Neural crest cell (in vitro differentiated cells): ENCODE measurements around the gene ALDH1A3. TPM values are rescaled to one million over a fixed set of nuclear protein-coding genes. Genes with fewer than 3 reads are reported as not detected.
A peak's percentile ranks its signal among the peaks of the same experiment; 100 is the strongest.

Experiments
- DNase-seq: peaks from one replicate; pipeline ENCODE4 v3.0.0; 2021; ENCODE audit warnings: low read depth, mixed read lengths, low spot score
- H3K27ac Mint-ChIP-seq: one replicate; pipeline ENCODE4 v1.8.0; 2021; ENCODE audit warnings: mild to moderate bottlenecking, mixed read lengths; ENCODE audit not compliant: unreplicated experiment
- H3K27me3 Mint-ChIP-seq: 2 replicates; pipeline ENCODE4 v1.8.0; 2021; ENCODE audit warnings: low read depth, mild to moderate bottlenecking, mixed read lengths
- H3K36me3 Mint-ChIP-seq: 2 replicates; pipeline ENCODE4 v1.8.0; 2021; ENCODE audit warnings: low read depth, mild to moderate bottlenecking, mixed read lengths
- H3K4me1 Mint-ChIP-seq: 2 replicates; pipeline ENCODE4 v1.8.0; 2021; ENCODE audit warnings: mixed read lengths
- H3K4me3 Mint-ChIP-seq: one replicate; pipeline ENCODE4 v1.8.0; 2021; ENCODE audit warnings: mild to moderate bottlenecking, mixed read lengths
- H3K9me3 Mint-ChIP-seq: 2 replicates; pipeline ENCODE4 v1.8.0; 2021; ENCODE audit warnings: mixed read lengths
- total RNA-seq: library from RNA; stranded (reverse); gene quantifications from 2 replicates; pipeline ENCODE4 v1.2.1, GENCODE V29; 2021
- TF ChIP-seq, protein P1 (sequence below): fragments of 200-600 bp; sonication (generic); conservative IDR thresholded peaks from 2 replicates; pipeline ENCODE4 v1.5.0; 2021; ENCODE audit warnings: antibody characterized with exemption, mild to moderate bottlenecking

ALDH1A3 gene
- total RNA-seq, 1 donor from 2014 or later: 8.0 TPM

DNA sequence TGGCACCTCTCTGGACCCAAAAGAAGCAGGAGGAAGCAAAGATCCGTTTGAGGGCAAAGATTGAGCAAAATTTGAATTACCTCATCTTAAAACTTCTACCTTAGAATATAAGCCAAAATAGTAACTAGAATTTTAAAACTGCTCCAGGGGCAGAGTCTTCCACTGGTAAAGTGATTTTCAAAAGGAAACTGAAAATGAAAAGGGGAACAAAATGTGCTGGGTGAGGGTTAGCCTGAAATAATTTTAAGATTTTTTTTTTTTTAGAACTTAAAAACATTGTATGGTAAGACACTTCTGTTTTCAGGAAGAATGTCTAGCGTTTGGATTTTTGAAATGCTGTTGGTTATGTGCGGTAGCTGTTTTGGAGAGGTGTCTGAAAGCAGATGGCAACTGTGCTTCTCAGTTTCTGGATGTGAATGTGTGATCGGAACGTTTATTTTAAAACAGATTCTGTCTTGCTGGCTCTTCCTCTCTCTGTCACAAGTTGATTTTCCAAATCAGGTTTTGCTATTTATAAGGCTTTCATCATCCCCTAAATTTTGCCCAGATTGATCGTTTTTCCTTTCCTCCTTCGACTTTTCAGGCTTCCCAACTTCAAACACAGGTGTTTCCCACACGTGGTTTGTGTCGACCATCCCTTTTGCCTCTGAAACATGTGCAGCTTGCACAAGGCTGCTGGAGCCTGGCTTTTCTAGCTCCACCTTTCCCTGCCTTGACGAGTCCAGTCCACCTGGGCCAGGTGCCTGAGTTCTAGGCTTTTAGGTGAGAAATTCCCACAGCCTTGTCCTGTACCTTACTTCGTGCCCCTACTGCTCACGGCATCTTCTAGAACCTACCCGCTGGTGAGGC is 42.8 kb downstream of the ALDH1A3 start:
- H3K27ac Mint-ChIP-seq: no peak overlapping the region
- no peaks in the 10 kb centered on the region for H3K9me3 Mint-ChIP-seq
- H3K36me3 Mint-ChIP-seq: no peaks in the 10 kb centered on the region
- DNase-seq: no peak
- TF ChIP-seq, protein P1, sequence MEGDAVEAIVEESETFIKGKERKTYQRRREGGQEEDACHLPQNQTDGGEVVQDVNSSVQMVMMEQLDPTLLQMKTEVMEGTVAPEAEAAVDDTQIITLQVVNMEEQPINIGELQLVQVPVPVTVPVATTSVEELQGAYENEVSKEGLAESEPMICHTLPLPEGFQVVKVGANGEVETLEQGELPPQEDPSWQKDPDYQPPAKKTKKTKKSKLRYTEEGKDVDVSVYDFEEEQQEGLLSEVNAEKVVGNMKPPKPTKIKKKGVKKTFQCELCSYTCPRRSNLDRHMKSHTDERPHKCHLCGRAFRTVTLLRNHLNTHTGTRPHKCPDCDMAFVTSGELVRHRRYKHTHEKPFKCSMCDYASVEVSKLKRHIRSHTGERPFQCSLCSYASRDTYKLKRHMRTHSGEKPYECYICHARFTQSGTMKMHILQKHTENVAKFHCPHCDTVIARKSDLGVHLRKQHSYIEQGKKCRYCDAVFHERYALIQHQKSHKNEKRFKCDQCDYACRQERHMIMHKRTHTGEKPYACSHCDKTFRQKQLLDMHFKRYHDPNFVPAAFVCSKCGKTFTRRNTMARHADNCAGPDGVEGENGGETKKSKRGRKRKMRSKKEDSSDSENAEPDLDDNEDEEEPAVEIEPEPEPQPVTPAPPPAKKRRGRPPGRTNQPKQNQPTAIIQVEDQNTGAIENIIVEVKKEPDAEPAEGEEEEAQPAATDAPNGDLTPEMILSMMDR: no peak
- peaks cover 6% of the 10 kb centered on the region for H3K4me1 Mint-ChIP-seq
- H3K4me3 Mint-ChIP-seq: peak overlapping the region; percentile 20
- H3K27me3 Mint-ChIP-seq: peaks cover 72% of the 10 kb centered on the region

DNA sequence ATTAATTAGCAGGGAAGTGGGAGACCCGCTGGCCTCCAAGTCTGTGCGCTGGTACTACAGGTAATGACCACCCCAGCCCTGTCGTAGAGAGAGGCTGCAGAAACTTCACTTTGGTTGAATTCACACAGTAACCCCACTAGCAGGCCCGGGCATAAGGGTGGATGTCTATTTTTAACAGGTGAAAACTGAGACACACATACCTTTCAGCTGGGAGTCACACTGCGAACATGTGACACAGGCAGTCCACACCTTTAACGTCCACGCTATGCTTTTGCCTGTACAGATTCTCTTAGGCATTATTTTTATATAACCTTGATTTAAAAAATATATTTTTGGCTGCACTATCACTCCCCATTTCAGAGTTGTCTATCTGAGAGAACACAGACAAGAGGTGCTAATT is 43.4 kb downstream of the ALDH1A3 start:
- no peaks in the 10 kb centered on the region for H3K9me3 Mint-ChIP-seq
- H3K27me3 Mint-ChIP-seq: peaks cover 67% of the 10 kb centered on the region
- no peak for DNase-seq
- H3K27ac Mint-ChIP-seq: no peak overlapping the region
- TF ChIP-seq, protein P1: no peak
- H3K4me1 Mint-ChIP-seq: peaks cover 6% of the 10 kb centered on the region
- no peak overlapping the region for H3K4me3 Mint-ChIP-seq
- H3K36me3 Mint-ChIP-seq: no peaks in the 10 kb centered on the region

DNA sequence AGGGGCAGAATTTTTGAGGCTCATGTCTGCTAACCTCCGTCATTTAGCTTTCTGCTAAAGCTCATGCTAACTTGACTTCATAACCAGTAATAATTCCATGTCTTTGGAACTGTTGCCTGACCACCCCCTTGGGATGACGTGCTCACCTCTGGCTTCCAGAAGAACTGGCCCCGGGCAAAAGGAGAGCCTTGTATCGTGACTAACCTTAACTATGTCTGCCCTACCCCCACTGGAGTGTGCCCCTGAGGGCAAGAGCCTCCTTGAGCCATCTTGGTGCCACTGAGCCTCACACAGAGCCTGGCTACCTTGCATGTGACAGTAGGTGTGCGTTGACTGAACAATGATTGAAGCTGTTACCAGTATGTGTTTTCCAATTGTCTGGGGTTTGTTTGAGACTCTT is 44.3 kb downstream of the ALDH1A3 start:
- Mint-ChIP-seq H3K36me3 (no peaks in the 10 kb centered on the region), H3K4me3 (no peak overlapping the region), H3K9me3 (no peaks in the 10 kb centered on the region), H3K27me3 (peaks cover 58% of the 10 kb centered on the region), H3K27ac (no peak overlapping the region), H3K4me1 (no peaks in the 10 kb centered on the region)
- TF ChIP-seq, protein P1: no peak
- DNase-seq: no peak

DNA sequence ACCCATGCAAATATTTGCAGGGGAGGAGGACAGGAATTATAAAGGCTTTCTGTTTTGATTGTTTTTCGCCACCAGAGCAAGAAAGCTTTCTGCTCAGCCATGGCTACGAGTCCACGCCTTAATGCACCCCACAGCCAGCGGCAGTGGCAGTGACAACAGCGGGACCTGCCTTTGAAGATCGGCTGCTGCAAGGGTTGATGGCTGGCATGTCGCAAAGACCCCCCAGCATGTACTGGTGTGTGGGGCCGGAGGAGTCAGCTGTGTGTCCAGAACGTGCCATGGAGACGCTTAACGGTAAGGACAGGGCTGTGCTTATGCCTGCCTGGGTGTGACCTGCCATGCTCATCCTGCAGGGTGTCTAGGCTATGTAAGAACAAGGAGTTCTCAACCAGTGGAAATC is 44.8 kb downstream of the ALDH1A3 start:
- peaks cover 58% of the 10 kb centered on the region for H3K27me3 Mint-ChIP-seq
- no peaks in the 10 kb centered on the region for H3K4me1 Mint-ChIP-seq
- no peak for DNase-seq
- H3K27ac Mint-ChIP-seq: no peak overlapping the region
- TF ChIP-seq, protein P1: no peak
- no peaks in the 10 kb centered on the region for H3K36me3 Mint-ChIP-seq
- no peaks in the 10 kb centered on the region for H3K9me3 Mint-ChIP-seq
- H3K4me3 Mint-ChIP-seq: no peak overlapping the region

DNA sequence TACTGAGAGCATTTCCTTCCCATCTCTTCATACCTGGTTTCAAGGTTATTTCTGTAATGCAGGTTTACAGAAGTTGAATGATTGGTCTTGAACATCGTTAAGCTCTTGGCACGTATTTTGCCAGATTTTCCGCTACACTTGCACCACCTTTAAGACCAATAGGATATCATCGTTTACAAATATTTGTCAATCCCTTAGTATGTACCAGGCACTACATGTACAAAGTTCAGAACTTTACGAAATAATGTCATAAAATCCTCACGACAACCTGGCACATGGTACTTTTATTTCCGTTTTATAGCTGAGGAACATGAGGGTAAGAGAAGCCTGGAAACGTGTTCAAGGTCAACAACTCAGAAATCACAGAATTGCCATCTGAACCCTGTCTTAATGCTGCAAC is 45.8 kb downstream of the ALDH1A3 start:
- Mint-ChIP-seq H3K36me3 (no peaks in the 10 kb centered on the region), H3K27me3 (peaks cover 49% of the 10 kb centered on the region), H3K4me3 (no peak overlapping the region), H3K4me1 (no peaks in the 10 kb centered on the region), H3K9me3 (no peaks in the 10 kb centered on the region), H3K27ac (no peak overlapping the region)
- TF ChIP-seq, protein P1: no peak
- DNase-seq: no peak
